ENCODE measurements around the gene PRSS35.
"Not testable (repeated sequence)": the region's sequence is repeated elsewhere in the genome, so short reads cannot be mapped to it uniquely, and the experiment has no call there.

The PRSS35 gene, protein sequence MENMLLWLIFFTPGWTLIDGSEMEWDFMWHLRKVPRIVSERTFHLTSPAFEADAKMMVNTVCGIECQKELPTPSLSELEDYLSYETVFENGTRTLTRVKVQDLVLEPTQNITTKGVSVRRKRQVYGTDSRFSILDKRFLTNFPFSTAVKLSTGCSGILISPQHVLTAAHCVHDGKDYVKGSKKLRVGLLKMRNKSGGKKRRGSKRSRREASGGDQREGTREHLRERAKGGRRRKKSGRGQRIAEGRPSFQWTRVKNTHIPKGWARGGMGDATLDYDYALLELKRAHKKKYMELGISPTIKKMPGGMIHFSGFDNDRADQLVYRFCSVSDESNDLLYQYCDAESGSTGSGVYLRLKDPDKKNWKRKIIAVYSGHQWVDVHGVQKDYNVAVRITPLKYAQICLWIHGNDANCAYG

DNA sequence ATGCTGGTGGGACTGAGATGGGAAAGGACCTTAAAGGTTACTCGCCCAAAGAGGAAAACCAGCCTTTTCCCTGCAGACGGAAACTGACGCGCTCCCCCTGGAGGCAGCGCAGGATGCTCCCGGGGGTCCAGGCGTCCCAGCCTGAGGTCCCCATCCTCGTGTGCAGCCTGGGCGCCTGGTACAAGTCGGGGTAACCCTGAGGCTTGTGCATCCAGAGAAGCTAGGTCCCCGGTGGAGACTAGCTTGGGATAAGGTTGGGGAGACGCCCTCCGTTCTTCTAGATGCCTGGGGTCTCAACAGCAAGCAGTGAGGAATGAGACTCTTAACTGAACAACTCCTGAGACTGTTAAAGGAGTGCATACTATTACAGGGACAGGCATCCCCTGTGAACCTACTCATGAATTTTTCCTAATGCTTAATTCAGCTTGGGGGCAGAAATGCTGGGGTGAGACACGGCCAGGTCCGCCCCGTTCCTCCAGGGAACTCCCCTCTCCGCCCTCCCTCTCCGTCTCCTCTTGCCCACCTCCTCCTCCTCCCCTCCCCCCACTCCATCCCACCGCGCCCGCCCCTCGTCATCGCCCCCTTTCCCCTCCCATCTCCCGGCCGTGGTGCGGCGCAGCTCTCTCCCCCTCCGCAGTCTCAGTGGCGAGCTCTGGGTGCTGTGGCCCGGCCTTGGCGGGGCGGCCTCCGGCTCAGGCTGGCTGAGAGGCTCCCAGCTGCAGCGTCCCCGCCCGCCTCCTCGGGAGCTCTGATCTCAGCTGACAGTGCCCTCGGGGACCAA lies at the start of gene PRSS35:
TSS of gene PRSS35 (plus strand) at position 634 of the 781 bp plus-strand sequence. CDS start 10,908 bp downstream, outside the sequence.
- Histone ChIP-seq H3K4me3 (peak within 1 kb of the TSS; percentile 3 to 37 (median 19)), H3K27ac (peak within 1 kb of the TSS in 1 of 21 experiments; percentile 23)

DNA sequence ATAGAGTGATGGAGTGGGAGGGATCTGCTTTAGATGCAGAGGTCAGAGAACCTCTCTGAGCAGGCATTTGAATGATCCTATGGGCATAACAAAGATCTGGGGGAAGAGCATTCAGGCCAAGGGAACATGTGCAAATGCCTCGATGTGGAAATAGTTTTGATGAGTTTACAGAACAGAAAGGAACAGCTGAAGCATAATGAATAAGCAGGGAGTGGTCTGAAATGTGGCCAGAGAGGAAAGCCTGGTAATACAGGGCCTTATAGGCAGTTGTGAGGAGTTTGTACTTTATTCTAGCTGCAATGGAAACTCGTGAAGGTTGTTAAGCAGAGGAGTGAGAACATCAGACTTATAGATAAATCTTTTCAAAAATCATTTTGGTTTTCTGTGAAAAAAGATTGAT lies 48.4 kb upstream of the PRSS35 start:
- H3K27ac ChIP-seq = peak overlapping the region in 1 of 21 experiments; percentile 17
- H3K4me3 ChIP-seq = no peak overlapping the region

DNA sequence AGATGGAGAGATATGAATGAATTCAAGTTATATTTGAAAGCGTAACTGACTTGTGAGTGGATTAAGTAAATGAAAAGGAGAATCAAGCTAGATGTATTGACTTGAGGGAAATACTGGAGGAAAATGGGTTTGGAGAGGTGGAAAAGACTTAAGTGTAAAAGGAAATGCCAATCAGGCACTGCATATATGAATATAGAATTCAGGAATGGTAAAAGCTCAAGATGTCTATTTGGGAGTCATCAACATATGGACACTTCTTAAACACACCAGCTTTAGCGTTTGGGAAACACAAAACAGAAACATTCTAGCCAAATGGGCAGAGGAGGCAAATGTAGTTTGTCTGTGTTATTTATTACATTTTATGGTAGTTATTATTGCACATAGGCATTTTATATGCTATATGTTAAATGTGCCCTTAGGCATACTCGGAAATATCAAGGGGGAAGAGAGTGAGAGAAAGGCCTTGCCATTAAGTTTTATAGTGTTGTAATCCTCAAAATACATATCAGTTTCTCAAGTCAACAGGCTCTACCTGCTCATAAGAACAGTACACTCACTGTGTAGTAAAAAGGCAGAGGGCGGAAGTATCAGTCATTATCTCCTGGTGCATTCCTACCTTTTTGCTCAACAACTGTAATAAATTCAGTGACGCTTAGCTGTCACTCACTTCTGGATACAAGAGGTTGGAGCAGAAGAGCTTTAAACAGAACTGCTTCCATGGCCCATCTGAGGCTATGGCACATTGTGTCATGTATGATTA lies 47.8 kb upstream of the PRSS35 start:
- Histone ChIP-seq H3K27ac (peak overlapping the region in 2 of 21 experiments; percentile 16 to 17), H3K4me3 (no peak overlapping the region)

DNA sequence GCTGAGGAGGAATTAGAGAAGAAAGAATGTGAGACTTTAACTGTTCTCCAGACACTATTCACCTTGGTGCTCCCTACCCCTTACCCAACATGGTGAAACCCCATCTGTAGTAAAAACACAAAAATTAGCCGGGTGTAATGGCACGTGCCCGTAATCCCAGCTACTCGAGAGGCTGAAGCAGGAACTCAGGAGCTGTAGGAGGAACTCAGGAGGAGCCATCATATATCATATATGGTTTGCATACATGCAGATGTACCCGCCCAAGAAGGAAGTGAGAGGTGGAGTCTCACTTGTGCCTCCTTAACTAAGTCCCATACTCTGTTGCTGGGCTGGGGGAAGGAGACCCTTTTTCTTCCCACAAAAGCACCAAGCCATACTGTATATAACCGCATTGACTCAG lies 46.0 kb upstream of the PRSS35 start:
- H3K4me3 ChIP-seq = no peak overlapping the region
- H3K27ac ChIP-seq = no peak overlapping the region

DNA sequence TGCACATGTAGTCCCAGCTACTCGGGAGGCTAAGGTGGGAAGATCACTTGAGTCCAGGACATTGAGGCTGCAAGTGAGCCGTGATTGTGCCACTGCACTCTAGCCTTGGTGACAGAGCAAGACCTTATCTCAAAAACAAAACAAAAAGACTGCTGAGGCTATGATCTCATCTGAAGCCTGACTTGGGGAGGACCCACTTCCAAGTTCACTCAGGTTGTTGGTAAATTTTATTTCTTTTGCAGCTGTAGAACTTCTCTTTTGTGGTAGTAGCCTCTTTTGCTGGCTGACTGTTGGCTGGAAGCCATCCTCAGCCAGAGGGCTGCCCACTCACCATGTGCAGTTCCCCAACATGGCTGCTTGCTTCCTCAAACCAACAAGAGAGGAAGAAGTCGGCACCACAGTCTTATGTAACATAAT lies 44.7 kb upstream of the PRSS35 start:
- Histone ChIP-seq H3K4me3 (no peak overlapping the region), H3K27ac (peak overlapping the region in 1 of 21 experiments; percentile 62)

DNA sequence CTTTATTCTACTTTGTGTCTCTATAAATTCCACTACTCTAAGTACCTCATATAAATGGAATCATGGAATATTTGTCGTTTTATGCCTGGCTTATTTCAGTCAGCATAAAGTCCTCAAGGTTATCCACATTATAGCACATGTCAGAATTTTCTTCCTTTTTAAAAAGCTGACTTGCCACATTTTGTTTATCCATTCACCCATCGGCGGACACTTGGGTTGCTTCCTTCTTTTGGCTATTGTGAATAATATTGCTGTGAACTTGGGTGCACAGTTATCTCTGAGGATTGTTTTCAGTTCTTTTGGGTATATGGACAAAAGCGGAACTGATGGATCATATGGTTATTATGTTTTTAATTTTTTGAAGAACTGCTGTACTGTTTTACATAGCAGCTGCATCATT lies 42.3 kb upstream of the PRSS35 start:
- no peak overlapping the region for H3K27ac ChIP-seq
- H3K4me3 ChIP-seq = no peak overlapping the region

DNA sequence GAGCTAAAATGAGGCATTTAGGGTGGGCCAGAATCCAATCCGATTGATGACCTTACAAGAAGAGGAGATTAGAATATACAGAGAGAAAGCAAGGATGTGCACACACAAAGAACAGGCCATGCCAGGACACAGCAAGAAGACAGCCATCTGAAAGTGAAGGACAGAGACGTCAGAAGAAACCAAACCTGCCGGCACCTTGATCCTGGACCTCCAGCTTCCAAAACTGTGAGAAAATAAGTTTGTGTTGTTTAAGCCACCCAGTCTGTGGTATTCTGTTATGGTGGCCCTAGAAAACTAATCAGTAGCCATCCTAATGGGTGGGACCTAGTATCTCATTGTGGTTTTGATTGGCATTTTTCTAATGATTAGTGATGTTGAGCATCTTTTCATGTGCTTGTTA lies 41.7 kb upstream of the PRSS35 start:
- Histone ChIP-seq H3K27ac (no peak overlapping the region), H3K4me3 (no peak overlapping the region)

DNA sequence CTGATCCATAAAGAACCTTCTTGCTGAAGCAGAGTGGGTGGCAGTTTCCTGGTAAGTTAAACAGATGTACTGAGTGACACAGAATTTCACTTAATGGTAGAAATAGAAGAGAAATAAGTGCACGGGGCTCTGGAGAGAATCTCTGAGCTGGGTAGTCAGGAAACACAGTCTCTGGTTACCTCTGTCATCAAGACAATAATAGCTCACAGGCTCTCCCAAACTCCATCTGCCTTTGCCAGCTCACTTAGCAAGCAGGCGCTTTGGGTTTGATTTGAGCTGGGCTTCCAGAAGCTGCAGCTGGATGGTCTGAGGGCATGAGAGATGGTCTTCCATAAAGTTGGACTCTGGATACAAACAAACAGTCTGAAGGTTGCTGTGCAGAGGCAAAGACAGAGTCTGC lies 39.6 kb upstream of the PRSS35 start:
- H3K4me3 ChIP-seq = no peak overlapping the region
- no peak overlapping the region for H3K27ac ChIP-seq

DNA sequence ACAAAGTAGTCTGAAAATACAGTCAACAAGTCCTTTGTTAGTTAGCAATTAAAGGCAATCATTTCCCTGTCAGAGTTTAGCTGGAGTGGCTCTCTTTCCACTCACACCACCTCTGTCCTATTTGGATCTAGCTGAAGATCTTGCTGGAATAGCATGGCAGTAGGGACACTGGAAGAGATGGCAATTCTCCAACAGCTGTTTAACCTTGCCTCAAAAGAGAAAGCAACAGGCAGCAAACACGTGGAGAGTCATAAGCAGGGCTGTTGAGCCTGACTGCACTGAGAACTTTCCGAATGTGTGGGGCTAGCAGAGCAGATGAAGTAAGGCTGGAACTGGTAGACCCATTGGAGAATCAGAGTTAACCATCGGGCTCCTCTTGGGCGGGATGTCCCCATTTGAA lies 38.0 kb upstream of the PRSS35 start:
- Histone ChIP-seq H3K4me3 (no peak overlapping the region), H3K27ac (no peak overlapping the region)

DNA sequence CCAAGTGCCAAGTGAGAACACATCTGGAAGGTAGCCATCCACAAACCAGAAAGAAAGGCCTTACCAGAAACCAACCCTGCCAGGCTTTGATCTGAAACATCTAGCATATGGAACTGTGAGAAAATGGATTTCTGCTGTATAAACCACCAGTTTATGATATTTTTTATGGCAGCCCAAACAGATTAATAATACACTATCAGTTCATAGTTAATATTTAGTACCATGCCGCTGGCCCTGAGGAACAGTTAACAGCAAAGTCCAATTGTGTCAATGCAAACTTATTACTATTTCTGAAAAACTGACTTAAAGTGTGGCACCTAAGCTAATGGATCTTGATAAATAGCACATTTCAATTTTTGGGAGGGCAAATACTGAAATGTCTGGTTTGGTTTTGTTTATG lies 35.4 kb upstream of the PRSS35 start:
- H3K27ac ChIP-seq = no peak overlapping the region
- no peak overlapping the region for H3K4me3 ChIP-seq

DNA sequence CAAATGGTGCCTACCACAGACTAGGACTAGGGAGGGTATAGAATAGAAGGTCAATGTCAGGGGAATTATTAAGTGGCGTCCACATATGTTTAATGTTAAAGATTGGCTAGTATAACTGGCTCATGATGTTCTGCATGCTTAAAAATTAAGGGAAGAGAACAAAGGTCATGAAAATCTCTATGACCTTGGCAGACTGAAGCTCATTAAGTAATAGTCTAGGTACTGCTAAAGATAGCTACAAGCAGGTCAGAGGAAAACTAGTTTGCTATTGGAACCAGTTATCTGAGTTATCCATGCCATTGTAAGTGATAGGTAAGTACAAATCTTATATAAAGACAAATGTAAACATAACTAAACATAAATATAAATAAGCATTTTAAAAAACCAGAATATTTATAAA lies 32.9 kb upstream of the PRSS35 start:
- H3K4me3 ChIP-seq = no peak overlapping the region
- no peak overlapping the region for H3K27ac ChIP-seq

DNA sequence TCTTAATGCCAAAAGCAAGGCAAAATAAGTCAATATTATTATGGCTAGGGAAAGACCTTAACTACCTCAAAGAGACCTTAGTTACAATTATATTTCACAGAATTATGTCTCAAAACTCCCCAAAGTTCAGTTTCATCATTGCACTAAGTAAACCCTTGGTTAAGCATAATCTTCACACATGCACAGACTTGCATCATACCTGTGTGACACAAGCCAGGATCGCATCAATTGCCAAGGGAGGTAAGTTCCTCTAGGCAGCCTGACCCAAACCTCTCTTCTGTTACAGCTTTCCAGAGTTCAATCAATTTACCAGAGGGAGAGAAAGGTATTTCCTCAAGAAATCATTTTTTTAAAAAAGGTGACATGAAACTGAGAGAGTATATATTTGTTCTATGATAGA lies 31.9 kb upstream of the PRSS35 start:
- H3K27ac ChIP-seq = no peak overlapping the region
- H3K4me3 ChIP-seq = no peak overlapping the region

DNA sequence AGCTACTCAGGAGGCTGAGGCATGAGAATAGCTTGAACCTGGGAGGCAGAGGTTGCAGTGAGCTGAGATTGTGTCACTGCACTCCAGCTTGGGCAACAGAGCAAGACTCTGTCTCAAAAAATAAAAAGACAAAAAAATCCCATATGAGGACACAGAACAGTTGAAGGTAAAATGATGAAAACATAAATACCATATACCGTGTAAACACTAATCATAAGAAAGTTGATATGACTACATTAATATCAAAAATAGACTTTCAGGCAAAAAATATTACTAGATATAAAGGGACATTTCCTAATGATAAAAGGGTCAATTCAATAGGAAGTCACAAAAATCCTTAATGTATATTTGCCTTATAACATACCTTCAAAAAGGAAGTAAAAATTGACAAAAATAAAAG lies 30.4 kb upstream of the PRSS35 start:
- not testable (repeated sequence) for H3K4me3 ChIP-seq, H3K27ac ChIP-seq

DNA sequence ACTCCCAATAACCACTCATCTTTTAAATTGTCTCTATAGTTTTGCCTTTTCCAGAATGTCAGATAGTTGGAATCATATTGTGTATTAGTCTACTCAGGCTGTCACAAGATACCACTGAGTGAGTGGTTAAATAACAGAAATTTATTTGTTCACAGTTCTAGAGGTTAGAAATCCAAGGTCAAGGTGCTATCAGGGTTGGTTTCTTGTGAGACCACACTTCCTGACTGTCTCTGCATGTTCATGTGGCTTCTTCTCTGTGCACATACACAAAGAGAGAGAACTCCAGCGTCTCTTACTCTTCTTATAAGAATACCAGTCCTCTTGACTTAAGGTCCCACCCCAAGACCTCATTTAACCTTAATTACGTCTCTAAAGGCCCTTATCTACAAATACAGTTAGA lies 23.9 kb upstream of the PRSS35 start:
- H3K27ac ChIP-seq = no peak overlapping the region
- H3K4me3 ChIP-seq = no peak overlapping the region

DNA sequence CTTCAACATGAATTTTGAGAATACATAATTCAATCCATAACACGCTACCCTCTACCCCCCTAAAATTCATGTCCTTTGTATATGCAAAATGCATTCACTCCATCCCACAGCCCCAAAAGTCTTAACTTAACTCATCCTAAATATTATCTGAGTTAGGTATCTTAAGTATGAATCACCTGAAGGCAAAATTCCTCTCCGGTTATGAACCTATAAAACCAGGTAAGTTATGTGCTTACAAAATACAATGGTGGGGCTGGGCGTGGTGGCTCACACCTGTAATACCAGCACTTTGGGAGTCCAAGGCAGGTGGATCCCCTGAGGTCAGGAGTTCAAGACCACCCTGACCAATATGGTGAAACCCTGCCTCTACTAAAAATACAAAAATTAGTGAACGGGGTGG lies 23.5 kb upstream of the PRSS35 start:
- Histone ChIP-seq H3K4me3 (no peak overlapping the region), H3K27ac (no peak overlapping the region)

DNA sequence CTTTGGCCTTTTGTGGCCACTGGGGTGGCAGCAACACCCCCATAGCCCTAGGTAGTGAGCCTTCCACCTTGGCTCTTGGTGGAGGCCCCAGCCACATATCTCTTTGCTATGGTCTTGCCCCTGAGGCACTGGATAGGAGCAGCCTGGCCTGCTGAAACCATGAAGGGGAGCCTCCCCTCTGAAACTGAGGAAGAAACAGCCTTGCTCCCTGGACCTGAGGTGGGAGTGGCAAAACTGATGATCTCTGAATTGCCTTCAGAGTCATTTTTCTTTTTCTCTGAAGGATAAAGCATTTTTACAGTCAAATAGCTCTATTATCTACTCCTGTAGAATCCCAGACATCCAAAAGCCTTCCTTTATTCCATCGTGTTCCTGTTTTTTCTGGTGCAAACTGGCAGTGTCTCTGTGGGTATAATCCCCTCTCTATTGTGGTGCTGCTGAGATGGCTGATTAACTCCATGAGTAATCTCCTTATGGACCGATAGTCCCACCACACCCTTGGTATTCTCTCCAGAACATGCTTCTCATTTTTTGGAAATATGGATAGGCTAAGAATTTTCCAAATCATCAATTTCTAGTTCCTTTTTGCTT lies 22.0 kb upstream of the PRSS35 start:
- H3K27ac ChIP-seq = no peak overlapping the region
- no peak overlapping the region for H3K4me3 ChIP-seq

DNA sequence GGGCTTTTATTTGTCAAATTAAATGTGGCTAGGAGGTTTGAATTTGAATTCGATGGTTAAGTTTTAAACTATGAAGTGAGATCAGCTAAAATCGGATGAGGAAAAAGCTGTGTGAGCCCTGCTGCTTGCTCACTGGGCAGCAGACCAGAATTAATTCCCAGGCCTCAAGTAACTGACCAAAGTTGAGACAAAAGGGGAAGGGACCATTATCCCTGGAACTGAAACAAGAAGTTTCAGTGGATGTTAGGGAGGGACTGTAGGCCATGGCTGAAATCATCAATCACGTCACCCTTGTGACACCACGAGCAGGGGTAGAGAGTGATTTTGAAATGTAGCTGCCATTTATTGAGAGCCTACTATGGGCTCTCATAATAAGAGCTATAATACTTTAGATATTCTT lies 7.0 kb upstream of the PRSS35 start:
- Histone ChIP-seq H3K4me3 (no peak overlapping the region), H3K27ac (no peak overlapping the region)

DNA sequence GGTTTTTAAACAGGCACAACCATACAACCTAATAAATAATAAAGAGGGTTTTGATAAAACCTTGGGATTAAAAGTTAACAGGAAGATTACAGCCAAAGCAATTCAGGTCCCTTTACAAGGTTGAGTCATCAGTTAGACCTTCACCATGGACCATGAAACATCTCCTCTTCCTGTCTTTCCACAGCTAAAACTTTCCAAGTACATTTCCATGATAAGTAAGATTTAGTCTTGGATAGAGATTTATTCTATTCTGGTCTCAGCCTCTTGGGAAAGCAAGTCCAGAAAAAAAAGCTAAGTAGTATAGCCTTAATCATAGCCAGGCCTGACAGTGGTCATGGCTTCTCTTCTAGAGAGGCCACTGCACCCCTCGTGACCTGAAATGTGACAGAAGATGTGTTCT lies 2.9 kb upstream of the PRSS35 start:
- Histone ChIP-seq H3K27ac (no peak overlapping the region), H3K4me3 (no peak overlapping the region)

DNA sequence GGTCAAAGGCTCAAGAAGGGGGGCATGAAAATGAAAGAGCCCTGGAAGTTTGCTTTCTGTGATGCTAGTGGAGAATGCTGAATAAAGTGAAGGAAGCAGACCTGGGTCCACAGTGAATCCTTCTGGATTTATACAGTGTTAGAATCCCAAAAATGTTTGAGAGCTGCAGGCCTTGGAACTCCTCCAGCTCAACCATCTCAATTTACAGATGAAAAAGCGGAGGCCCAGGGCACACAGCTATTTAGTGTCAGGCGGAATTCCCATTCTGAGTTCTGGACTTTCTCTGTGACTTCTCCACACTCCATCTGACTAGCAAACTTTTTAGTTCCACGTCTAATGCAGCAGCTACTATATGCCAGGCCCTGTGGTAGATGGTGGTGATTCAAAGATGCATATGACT lies 1.5 kb upstream of the PRSS35 start:
- Histone ChIP-seq H3K27ac (no peak overlapping the region), H3K4me3 (no peak overlapping the region)

DNA sequence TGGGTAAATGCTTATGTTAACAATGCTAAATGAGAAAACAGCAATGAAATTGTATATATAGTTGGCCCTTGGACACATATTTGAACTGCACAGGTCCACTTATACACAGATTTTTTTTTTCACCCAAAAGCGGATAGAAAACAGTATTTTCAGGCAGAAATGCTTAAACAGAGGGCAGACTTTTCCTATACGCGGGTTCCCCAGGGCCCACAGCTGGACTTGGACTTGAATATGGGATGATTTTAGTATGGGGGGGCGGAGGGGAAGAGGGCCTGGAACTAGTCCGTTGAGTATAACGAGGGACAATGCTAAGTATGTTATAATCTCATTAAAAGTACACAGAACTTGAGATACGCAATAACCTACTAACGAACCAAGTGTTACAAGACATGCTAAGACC lies 1.1 kb upstream of the PRSS35 start:
- Histone ChIP-seq H3K4me3 (no peak overlapping the region), H3K27ac (no peak overlapping the region)
